H1 (cell line): ENCODE measurements around the gene DAB2IP. TPM values are rescaled to one million over a fixed set of nuclear protein-coding genes. Genes with fewer than 3 reads are reported as not detected.
A peak's percentile ranks its signal among the peaks of the same experiment; 100 is the strongest.

Source experiments
- CTCF ChIA-PET: fragments of 300-600 bp; sonication (Branson Sonifier 250); formaldehyde crosslinking; loops from one replicate; lab custom pipeline; 2021; ENCODE audit not compliant: partially characterized antibody; lab: Charles Lee
- POLR2A ChIA-PET: fragments of 300-600 bp; sonication (Branson Sonifier 250); formaldehyde crosslinking; loops from one replicate; lab custom pipeline; 2021; ENCODE audit warnings: inconsistent platforms; ENCODE audit not compliant: partially characterized antibody; lab: Charles Lee
- DNase-seq, 2 experiments: peaks; one replicate each; pipeline versions ENCODE4 v3.0.0 to v3.0.0-alpha.2; 2010 to 2022; ENCODE audit warnings: low spot score in 2 of 2, low read depth in 1 of 2, mixed read lengths in 1 of 2
- FAIRE-seq: peaks from 2 replicates; lab custom pipeline; 2011; peaks lifted over from hg19 to GRCh38; lab: Jason Lieb, UNC
- H2AFZ ChIP-seq: 2 replicates; pipeline ENCODE4 v1.8.1; 2012; ENCODE audit warnings: low read length, inconsistent platforms
- H2AK5ac ChIP-seq: 2 replicates; pipeline ENCODE4 v1.6.1; 2013; ENCODE audit warnings: low read depth, low read length
- H2BK120ac ChIP-seq: replicated peaks from 2 replicates; pipeline ENCODE3; 2013; ENCODE audit warnings: low read depth, low read length, inconsistent platforms
- H2BK12ac ChIP-seq: 2 replicates; pipeline ENCODE4 v1.6.1; 2013; ENCODE audit warnings: low read depth, low read length
- H2BK15ac ChIP-seq: 2 replicates; pipeline ENCODE4 v1.6.1; 2013; ENCODE audit warnings: low read length
- H2BK20ac ChIP-seq: 2 replicates; pipeline ENCODE4 v1.6.1; 2013; ENCODE audit warnings: low read length
- H2BK5ac ChIP-seq: 2 replicates; pipeline ENCODE4 v1.6.1; 2013; ENCODE audit warnings: low read depth, low read length
- H3K14ac ChIP-seq: 2 replicates; pipeline ENCODE4 v1.6.1; 2013; ENCODE audit warnings: inconsistent platforms; ENCODE audit not compliant: insufficient read length
- H3K18ac ChIP-seq: 2 replicates; pipeline ENCODE4 v1.6.1; 2013; ENCODE audit warnings: low read length; ENCODE audit errors: extremely low read depth
- H3K23ac ChIP-seq: 2 replicates; pipeline ENCODE4 v1.6.1; 2013; ENCODE audit warnings: inconsistent platforms; ENCODE audit not compliant: insufficient read length
- H3K23me2 ChIP-seq: 2 replicates; pipeline ENCODE4 v1.6.1; 2013; ENCODE audit warnings: low read depth, low read length
- H3K27ac ChIP-seq: 2 replicates; pipeline ENCODE4 v1.6.1; 2011; ENCODE audit warnings: low read depth, low read length, inconsistent platforms
- H3K27me3 ChIP-seq, 4 experiments: replicated peaks in 1 of 4; 1 replicate in 1 of 4; 2 replicates in 3 of 4; pipeline versions ENCODE4 v1.6.1 to v1.8.1; 2011 to 2013; ENCODE audit warnings: low read length in 3 of 4, mild to moderate bottlenecking in 3 of 4, inconsistent platforms in 2 of 4, mixed read lengths in 2 of 4, moderate library complexity in 1 of 4; ENCODE audit not compliant: control insufficient read depth in 3 of 4, insufficient read depth in 3 of 4; ENCODE audit errors: extremely low read depth in 1 of 4
- H3K36me3 ChIP-seq, 4 experiments: 2 replicates each; pipeline versions ENCODE4 v1.6.1 to v1.8.1; 2011 to 2013; ENCODE audit warnings: mild to moderate bottlenecking in 4 of 4, low read length in 3 of 4, moderate library complexity in 2 of 4, control low read depth in 1 of 4, inconsistent platforms in 1 of 4; ENCODE audit not compliant: insufficient read depth in 4 of 4, control insufficient read depth in 2 of 4
- H3K4ac ChIP-seq: replicated peaks from 2 replicates; pipeline ENCODE3; 2013; ENCODE audit warnings: low read length, low read depth, mixed read lengths, inconsistent platforms; ENCODE audit not compliant: insufficient read length
- H3K4me1 ChIP-seq, 4 experiments: replicated peaks in 1 of 4; 1 replicate in 1 of 4; 2 replicates in 3 of 4; pipeline versions ENCODE4 v1.6.1 to v1.8.1; 2011 to 2013; ENCODE audit warnings: low read length in 3 of 4, inconsistent platforms in 2 of 4, mixed read lengths in 1 of 4; ENCODE audit not compliant: insufficient read depth in 4 of 4, control insufficient read depth in 3 of 4
- H3K4me2 ChIP-seq, 2 experiments: 2 replicates each; pipeline versions ENCODE4 v1.6.1 to v1.8.1; 2011 to 2013; ENCODE audit warnings: low read depth in 2 of 2, low read length in 2 of 2, control low read depth in 1 of 2, inconsistent platforms in 1 of 2, mild to moderate bottlenecking in 1 of 2; ENCODE audit not compliant: insufficient read depth in 1 of 2
- H3K4me3 ChIP-seq, 4 experiments: fragments of 200-600, 300-600 bp in 1 of 4; sonication (generic), shearing (Covaris generic), sonication (Bioruptor Twin) in 1 of 4; 2 replicates each; pipeline versions ENCODE4 v1.5.1 to v1.8.1; 2011 to 2016; ENCODE audit warnings: low read length in 4 of 4, low read depth in 3 of 4, control low read depth in 2 of 4, inconsistent platforms in 2 of 4, mild to moderate bottlenecking in 2 of 4, mixed read lengths in 1 of 4, moderate library complexity in 1 of 4; ENCODE audit not compliant: insufficient read depth in 2 of 4; ENCODE audit errors: extremely low read depth in 1 of 4
- H3K56ac ChIP-seq: replicated peaks from 2 replicates; pipeline ENCODE3; 2013; ENCODE audit warnings: low read depth, mild to moderate bottlenecking, mixed read lengths, low read length, inconsistent platforms; ENCODE audit not compliant: insufficient read length
- H3K79me1 ChIP-seq: 2 replicates; pipeline ENCODE4 v1.6.1; 2013; ENCODE audit warnings: low read depth, low read length, control low read depth
- H3K79me2 ChIP-seq, 2 experiments: 2 replicates each; pipeline versions ENCODE4 v1.6.1 to v1.8.1; 2012 to 2013; ENCODE audit warnings: low read length in 2 of 2, mild to moderate bottlenecking in 2 of 2, inconsistent platforms in 1 of 2; ENCODE audit not compliant: insufficient read depth in 2 of 2, control insufficient read depth in 1 of 2
- H3K9ac ChIP-seq, 4 experiments: replicated peaks in 1 of 4; 1 replicate in 1 of 4; 2 replicates in 3 of 4; pipeline versions ENCODE4 v1.6.1 to v1.8.1; 2011 to 2013; ENCODE audit warnings: low read depth in 3 of 4, low read length in 3 of 4, control low read depth in 2 of 4, mild to moderate bottlenecking in 2 of 4, moderate library complexity in 2 of 4, inconsistent platforms in 1 of 4; ENCODE audit errors: extremely low read depth in 1 of 4
- H3K9me3 ChIP-seq, 2 experiments: 2 replicates each; pipeline versions ENCODE4 v1.6.1 to v1.8.1; 2012 to 2013; ENCODE audit warnings: mild to moderate bottlenecking in 2 of 2, moderate library complexity in 2 of 2, control low read depth in 1 of 2, inconsistent platforms in 1 of 2, low read depth in 1 of 2, low read length in 1 of 2, mixed read lengths in 1 of 2; ENCODE audit not compliant: insufficient read depth in 2 of 2
- H4K20me1 ChIP-seq, 2 experiments: replicated peaks in 1 of 2; 2 replicates each; pipeline versions ENCODE3 to v1.8.1; 2011 to 2013; ENCODE audit warnings: inconsistent platforms in 2 of 2, low read length in 2 of 2, mild to moderate bottlenecking in 1 of 2; ENCODE audit not compliant: insufficient read depth in 2 of 2, control insufficient read depth in 1 of 2
- H4K5ac ChIP-seq: 2 replicates; pipeline ENCODE4 v1.6.1; 2013; ENCODE audit warnings: low read length, low read depth, mixed read lengths, inconsistent platforms; ENCODE audit not compliant: insufficient read length
- H4K8ac ChIP-seq: 2 replicates; pipeline ENCODE4 v1.8.0; 2013; ENCODE audit warnings: mild to moderate bottlenecking, moderate library complexity, low read length, inconsistent platforms; ENCODE audit not compliant: insufficient read depth; ENCODE audit errors: extremely low read depth
- H4K91ac ChIP-seq: replicated peaks from 2 replicates; pipeline ENCODE3; 2013; ENCODE audit warnings: low read length, mixed read lengths, inconsistent platforms; ENCODE audit not compliant: insufficient read length
- ATF3 ChIP-seq: IDR thresholded peaks from 2 replicates; pipeline ENCODE4 v1.6.1; 2011; ENCODE audit warnings: low read depth, mild to moderate bottlenecking, low read length; ENCODE audit not compliant: insufficient read depth
- BCL11A ChIP-seq, 2 experiments: IDR thresholded peaks; one replicate each; pipeline ENCODE4 v1.6.1; 2011; ENCODE audit warnings: low read depth in 2 of 2, low read length in 2 of 2, mild to moderate bottlenecking in 2 of 2
- CHD2 ChIP-seq: IDR thresholded peaks from 2 replicates; pipeline ENCODE4 v1.6.1; 2012; ENCODE audit warnings: low read length, improper control_type of control experiment
- CTBP2 ChIP-seq: IDR thresholded peaks from 2 replicates; pipeline ENCODE4 v1.7.0; 2011; ENCODE audit warnings: borderline replicate concordance, mild to moderate bottlenecking, moderate library complexity, mixed read lengths, low read length; ENCODE audit not compliant: insufficient read depth, insufficient read length
- RBBP5 ChIP-seq: IDR thresholded peaks from 2 replicates; pipeline ENCODE4 v1.7.1; 2012; ENCODE audit warnings: low read depth, mild to moderate bottlenecking, inconsistent platforms, low read length, moderate library complexity, borderline replicate concordance
- SAP30 ChIP-seq: fragments of 300-600 bp; sonication (generic); IDR thresholded peaks from 2 replicates; pipeline ENCODE4 v1.7.1; 2012; ENCODE audit warnings: low read length, moderate library complexity, mild to moderate bottlenecking, inconsistent platforms; ENCODE audit not compliant: insufficient read depth, insufficient replicate concordance
- SIX5 ChIP-seq: IDR thresholded peaks from 2 replicates; pipeline ENCODE4 v1.6.1; 2011; ENCODE audit warnings: mild to moderate bottlenecking, low read depth, low read length
- SP1 ChIP-seq: IDR thresholded peaks from 2 replicates; pipeline ENCODE4 v1.6.1; 2011; ENCODE audit warnings: low read depth, low read length
- TCF12 ChIP-seq: IDR thresholded peaks from 2 replicates; pipeline ENCODE4 v1.6.1; 2011; ENCODE audit warnings: low read depth, mild to moderate bottlenecking, low read length
- TEAD4 ChIP-seq: IDR thresholded peaks from 2 replicates; pipeline ENCODE4 v1.6.1; 2012; ENCODE audit warnings: low read depth, low read length, inconsistent platforms, mixed read lengths
- WGBS, 2 experiments: shearing (Covaris generic) in 1 of 2; methylation state at CpG; one replicate each; pipeline versions ENCODE4 v1.1.6 to v1.1.7; 2013 to 2015; ENCODE audit warnings: low lambda C conversion rate in 2 of 2, mixed read lengths in 2 of 2, inconsistent platforms in 1 of 2, low coverage in 1 of 2, missing lambda C conversion rate in 1 of 2; ENCODE audit not compliant: insufficient replicate concordance in 2 of 2, insufficient coverage in 1 of 2, insufficient read length in 1 of 2; ENCODE audit errors: extremely low coverage in 1 of 2, missing lambda C conversion rate in 1 of 2; 5-methylcytosine and 5-hydroxymethylcytosine counted together
- polyA plus RNA-seq, 7 experiments: library from polyadenylated mRNA; depleted of rRNA in 3 of 7; stranded (reverse) in 5 of 7; unstranded in 2 of 7; fragments of >200 nt in 5 of 7; fragments of 200-250 nt in 2 of 7; gene quantifications; 1 replicate in 5 of 7; 2 replicates in 1 of 7; 4 replicates in 1 of 7; pipeline versions ENCODE4 v1.2.1 to v1.2.3, GENCODE V29; 2011 to 2013; ENCODE audit warnings: missing spikeins in 2 of 7, mixed read lengths in 2 of 7
- total RNA-seq: library from RNA; stranded (reverse); fragmentation: NEBNext Ultra II Directional; extraction: Animal tissue kit (Norgen Biotek cat#: 25700); gene quantifications from 2 replicates; pipeline ENCODE4 v1.2.1, GENCODE V29; 2021

Gene DAB2IP
- total and polyA plus RNA-seq, 2 of the 8 experiments (the other 6 are each of a cell fraction or from before 2014, with no cell fraction given): 19.7 to 39.5 TPM

GRCh38 chr9:121815546-121816448 is 164.4 kb downstream of the DAB2IP start:
- H3K9ac ChIP-seq: no peak overlapping the region
- H4K8ac ChIP-seq: no peak overlapping the region
- no peak overlapping the region for H3K4me3 ChIP-seq
- H3K4ac ChIP-seq: no peak overlapping the region
- no peak overlapping the region for H2AFZ ChIP-seq
- no peak overlapping the region for H3K14ac ChIP-seq
- FAIRE-seq (no peak), DNase-seq (no peak)
- H3K36me3 ChIP-seq: no peaks in the 10 kb centered on the region
- H2AK5ac ChIP-seq: 0 out of 2 replicates have a peak overlapping the region, but pooled peaks have one; percentile 57
- H3K27me3 ChIP-seq: no peaks in the 10 kb centered on the region
- H4K5ac ChIP-seq: no peak overlapping the region
- H3K79me2 ChIP-seq: no peaks in the 10 kb centered on the region
- no peak overlapping the region for H4K91ac ChIP-seq
- no peak overlapping the region for H2BK15ac ChIP-seq
- no peak overlapping the region for H3K27ac ChIP-seq
- H3K9me3 ChIP-seq: no peaks in the 10 kb centered on the region
- H4K20me1 ChIP-seq: peaks cover 0 to 2% of the 10 kb centered on the region in 2 experiments
- CTCF ChIA-PET: interaction anchor here (0.6 to 2.4 kb wide), 7 partner anchors 9 to 195 kb away, joined by 3 to 7 read pairs (median 4); no protein-coding TSS in a partner anchor
- 0 out of 2 replicates have a peak overlapping the region, but pooled peaks have one; percentile 16 for H2BK5ac ChIP-seq
- no peak overlapping the region for H2BK20ac ChIP-seq
- H3K56ac ChIP-seq: no peak overlapping the region
- H2BK12ac ChIP-seq: 0 out of 2 replicates have a peak overlapping the region, but pooled peaks have one; percentile 35
- no peak overlapping the region for H2BK120ac ChIP-seq
- H3K18ac ChIP-seq: no peak overlapping the region
- no peaks in the 10 kb centered on the region; the same call in 1 of the 2 replicates for H3K23me2 ChIP-seq
- peaks cover 3% of the 10 kb centered on the region; the same call in 1 of the 2 replicates for H3K79me1 ChIP-seq
- POLR2A ChIA-PET: no interaction called here
- H3K23ac ChIP-seq: no peak overlapping the region
- 88% methylated on average over 31 of the region's 31 CpGs; no CpG with 5 or more reads in 1 of the 2 experiments for WGBS, 2 experiments
- H3K4me1 ChIP-seq: peaks cover 6 to 27% (median 13%) of the 10 kb centered on the region in 4 experiments
- no peak overlapping the region for H3K4me2 ChIP-seq
- TF ChIP-seq SAP30 (no peak), TEAD4 (no peak), SP1 (no peak), BCL11A (IDR thresholded peaks at IDR 0.05; ENCODE audit: low read depth in 2 of 2, low read length in 2 of 2) (no peak), CTBP2 (no peak), CHD2 (no peak), RBBP5 (no peak), ATF3 (no peak), SIX5 (no peak), TCF12 (no peak)
